OCI-LY1 (cell line): Measurements from ENCODE around the gene PTPRN2.

Source experiments
- H2AFZ ChIP-seq: fragments of 200-600 bp; sonication (generic), shearing (Covaris generic); 2 replicates; pipeline ENCODE4 v1.6.0; 2014; ENCODE audit warnings: antibody characterized with exemption, mild to moderate bottlenecking, low read length
- H3F3A ChIP-seq: fragments of 200-600 bp; sonication (generic), shearing (Covaris generic); 2 replicates; pipeline ENCODE4 v1.6.0; 2014; ENCODE audit warnings: mild to moderate bottlenecking, antibody characterized with exemption, low read length, moderate library complexity; ENCODE audit not compliant: insufficient read depth
- H3K27ac ChIP-seq: fragments of 200-600 bp; sonication (generic); 2 replicates; pipeline ENCODE4 v1.5.1; 2014; ENCODE audit warnings: low read length, mixed run types, mild to moderate bottlenecking, low read depth; ENCODE audit not compliant: poor library complexity, severe bottlenecking
- H3K27me3 ChIP-seq: fragments of 200-600 bp; sonication (generic); 2 replicates; pipeline ENCODE4 v1.6.0; 2014; ENCODE audit warnings: antibody characterized with exemption, mild to moderate bottlenecking, low read length, moderate library complexity; ENCODE audit not compliant: insufficient read depth
- H3K36me3 ChIP-seq: fragments of 200-600 bp; sonication (generic); 2 replicates; pipeline ENCODE4 v1.6.1; 2014; ENCODE audit warnings: mild to moderate bottlenecking, antibody characterized with exemption, low read length, moderate library complexity, mixed read lengths; ENCODE audit not compliant: insufficient read depth
- H3K4me1 ChIP-seq: fragments of 200-600 bp; sonication (generic); 2 replicates; pipeline ENCODE4 v1.5.1; 2014; ENCODE audit warnings: mild to moderate bottlenecking, low read length, moderate library complexity; ENCODE audit not compliant: insufficient read depth, severe bottlenecking
- H3K4me2 ChIP-seq: fragments of 200-600 bp; sonication (generic), shearing (Covaris generic); 2 replicates; pipeline ENCODE4 v1.6.1; 2014; ENCODE audit warnings: low read length
- H3K4me3 ChIP-seq: fragments of 200-600 bp; sonication (generic); 2 replicates; pipeline ENCODE4 v1.5.1; 2014; ENCODE audit warnings: low read length, low read depth, mild to moderate bottlenecking, mixed read lengths; ENCODE audit not compliant: poor library complexity, severe bottlenecking
- H3K79me2 ChIP-seq: fragments of 200-600 bp; shearing (Covaris generic); 2 replicates; pipeline ENCODE4 v1.6.1; 2016; ENCODE audit warnings: mixed run types, low read length, mixed read lengths; ENCODE audit not compliant: insufficient read depth
- H3K9ac ChIP-seq: fragments of 200-600 bp; sonication (generic), shearing (Covaris generic); 2 replicates; pipeline ENCODE4 v1.6.1; 2014; ENCODE audit warnings: mild to moderate bottlenecking, low read length, mixed read lengths
- H3K9me2 ChIP-seq: fragments of 200-600 bp; sonication (generic), shearing (Covaris generic); 2 replicates; pipeline ENCODE4 v1.6.1; 2014; ENCODE audit warnings: low read depth, mild to moderate bottlenecking, low read length, mixed read lengths
- H3K9me3 ChIP-seq: fragments of 200-600 bp; shearing (Covaris generic); 2 replicates; pipeline ENCODE4 v1.6.1; 2014; ENCODE audit warnings: low read length, mixed read lengths
- H4K20me1 ChIP-seq: fragments of 200-600 bp; sonication (generic), shearing (Covaris generic); 2 replicates; pipeline ENCODE4 v1.6.0; 2016; ENCODE audit warnings: mild to moderate bottlenecking, low read length; ENCODE audit not compliant: insufficient read depth
- CTCF ChIP-seq: fragments of 200-600 bp; sonication (generic), shearing (Covaris generic); IDR thresholded peaks from 2 replicates; pipeline ENCODE4 v1.5.1; 2017; ENCODE audit warnings: mild to moderate bottlenecking, antibody characterized with exemption, low read length, moderate library complexity, mixed read lengths
- EZH2 ChIP-seq: fragments of 200-600 bp; sonication (generic), shearing (Covaris generic); IDR thresholded peaks from 2 replicates; pipeline ENCODE4 v1.8.0; 2017; ENCODE audit warnings: borderline replicate concordance, mixed run types, mild to moderate bottlenecking, antibody characterized with exemption, low read length, moderate library complexity, mixed read lengths

Gene PTPRN2

GRCh38 chr7:157769526-157770215 lies 818.0 kb downstream of the PTPRN2 start:
- Histone ChIP-seq H3K27ac (no peak overlapping the region), H3K4me3 (no peak overlapping the region), H3K9me3 (no peaks in the 10 kb centered on the region), H3K4me2 (no peak overlapping the region), H3K79me2 (no peaks in the 10 kb centered on the region), H3K9ac (no peak overlapping the region), H2AFZ (no peak overlapping the region), H3K9me2 (no peaks in the 10 kb centered on the region), H3F3A (no peaks in the 10 kb centered on the region), H4K20me1 (no peaks in the 10 kb centered on the region), H3K36me3 (no peaks in the 10 kb centered on the region), H3K27me3 (no peaks in the 10 kb centered on the region; the same call in 1 of the 2 replicates), H3K4me1 (no peaks in the 10 kb centered on the region)
- TF ChIP-seq EZH2 = no peak
- no peak for TF ChIP-seq CTCF

DNA sequence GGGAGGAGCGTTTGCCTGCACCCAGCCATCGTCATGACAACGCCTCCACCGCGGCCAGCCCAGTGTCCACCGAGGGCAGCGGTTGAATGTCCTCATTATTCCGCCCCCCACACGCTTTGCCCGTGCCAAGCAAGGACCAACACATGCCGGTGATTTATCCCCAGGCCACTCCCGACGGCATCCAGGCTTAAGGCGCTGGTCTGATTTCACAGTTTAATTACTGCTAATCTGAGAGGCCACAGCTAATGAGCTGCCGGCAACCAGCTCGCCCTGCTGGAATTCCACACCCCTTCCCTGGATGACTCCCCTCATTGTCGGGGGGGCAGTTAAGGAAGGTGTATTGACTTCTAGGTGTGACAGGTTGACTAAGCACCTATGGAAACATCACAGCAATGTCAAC lies 818.5 kb downstream of the PTPRN2 start:
- no peaks in the 10 kb centered on the region for H3K9me2 ChIP-seq
- no peaks in the 10 kb centered on the region; the same call in 1 of the 2 replicates for H3K9me3 ChIP-seq
- no peak overlapping the region for H3K27ac ChIP-seq
- H3K9ac ChIP-seq = no peak overlapping the region
- H2AFZ ChIP-seq = no peak overlapping the region
- no peaks in the 10 kb centered on the region for H3K36me3 ChIP-seq
- no peak for TF ChIP-seq CTCF
- no peak for TF ChIP-seq EZH2
- no peaks in the 10 kb centered on the region for H4K20me1 ChIP-seq
- no peak overlapping the region for H3K4me2 ChIP-seq
- H3F3A ChIP-seq = no peaks in the 10 kb centered on the region
- H3K4me1 ChIP-seq = no peaks in the 10 kb centered on the region
- no peaks in the 10 kb centered on the region; the same call in 1 of the 2 replicates for H3K27me3 ChIP-seq
- no peak overlapping the region for H3K4me3 ChIP-seq
- H3K79me2 ChIP-seq = no peaks in the 10 kb centered on the region

DNA sequence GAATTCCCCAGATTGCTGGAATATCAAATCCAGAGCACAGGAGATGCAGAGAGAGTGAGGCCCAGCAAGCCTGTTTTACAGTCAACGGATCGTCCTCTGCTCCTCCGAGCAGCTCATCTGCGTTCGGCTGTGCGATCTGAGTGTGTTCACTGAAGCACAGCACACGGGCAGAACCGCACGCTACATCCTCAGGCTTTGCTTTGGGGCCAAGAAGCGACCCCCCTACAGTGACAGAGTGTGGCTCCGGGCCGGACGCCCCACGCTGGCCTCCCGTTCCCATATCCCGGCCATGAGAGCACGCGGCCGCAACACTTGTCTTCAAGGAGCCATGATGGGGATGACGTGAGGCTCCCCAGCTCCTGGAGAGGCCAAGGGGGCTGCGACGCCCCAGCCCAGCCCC lies 819.4 kb downstream of the PTPRN2 start:
- no peaks in the 10 kb centered on the region for H3K79me2 ChIP-seq
- H4K20me1 ChIP-seq = no peaks in the 10 kb centered on the region
- no peaks in the 10 kb centered on the region for H3K36me3 ChIP-seq
- no peaks in the 10 kb centered on the region; the same call in 1 of the 2 replicates for H3K27me3 ChIP-seq
- no peaks in the 10 kb centered on the region for H3K4me1 ChIP-seq
- no peaks in the 10 kb centered on the region for H3F3A ChIP-seq
- TF ChIP-seq EZH2 (no peak), CTCF (no peak)
- H3K9me2 ChIP-seq = no peaks in the 10 kb centered on the region
- no peak overlapping the region for H3K4me3 ChIP-seq
- H3K27ac ChIP-seq = no peak overlapping the region
- no peak overlapping the region for H2AFZ ChIP-seq
- H3K9me3 ChIP-seq = no peaks in the 10 kb centered on the region; the same call in 1 of the 2 replicates
- no peak overlapping the region for H3K9ac ChIP-seq
- no peak overlapping the region for H3K4me2 ChIP-seq
